T-helper 1 cell treated with Interleukin-12 subunit alpha and Interleukin-12 subunit beta and Interleukin-4 antibody, amounts not matched to agents 30 μg/mL and 1 μg/mL, for 36 hours (primary cell): ENCODE results near the gene INSRR.

ENCODE experiments used
- H3K27ac Mint-ChIP-seq: one replicate; pipeline ENCODE4 v1.8.0; 2021; ENCODE audit warnings: mild to moderate bottlenecking, mixed read lengths
- H3K27me3 Mint-ChIP-seq: one replicate; pipeline ENCODE4 v1.8.0; 2021; ENCODE audit warnings: low read depth, mixed read lengths
- H3K36me3 Mint-ChIP-seq: one replicate; pipeline ENCODE4 v1.8.0; 2021; ENCODE audit warnings: low read depth, mixed read lengths
- H3K4me1 Mint-ChIP-seq: one replicate; pipeline ENCODE4 v1.8.0; 2021; ENCODE audit warnings: low read depth, mixed read lengths
- H3K4me3 Mint-ChIP-seq: one replicate; pipeline ENCODE4 v1.8.0; 2021; ENCODE audit warnings: mild to moderate bottlenecking, moderate library complexity, mixed read lengths
- H3K9me3 Mint-ChIP-seq: one replicate; pipeline ENCODE4 v1.8.0; 2021; ENCODE audit warnings: mixed read lengths

INSRR gene

DNA sequence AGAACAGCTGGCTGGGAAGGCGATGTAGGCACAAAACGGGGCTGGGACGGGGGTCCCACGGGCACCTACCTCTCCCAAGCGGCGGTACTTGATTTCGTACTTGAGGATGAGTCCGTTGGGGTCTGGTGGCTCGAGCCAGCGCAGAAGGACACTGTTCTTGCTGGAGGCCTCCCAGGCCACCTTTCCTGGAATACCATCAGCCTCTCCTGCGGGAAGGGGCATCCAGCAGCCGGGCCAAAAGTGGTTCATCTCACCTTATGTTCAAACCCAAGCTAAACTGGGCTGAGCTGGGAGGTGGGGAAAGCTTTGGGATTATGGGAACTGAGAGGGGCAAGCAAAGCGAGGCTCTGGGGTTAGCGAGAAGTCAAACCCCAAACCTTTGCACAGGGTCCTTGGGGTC, 14.3 kb downstream of the INSRR start:
- Mint-ChIP-seq H3K4me1 (peaks cover 34% of the 10 kb centered on the region), H3K36me3 (peaks cover 3% of the 10 kb centered on the region), H3K4me3 (peak overlapping the region; percentile 26), H3K27me3 (peaks cover 64% of the 10 kb centered on the region), H3K9me3 (no peaks in the 10 kb centered on the region), H3K27ac (no peak overlapping the region)

DNA sequence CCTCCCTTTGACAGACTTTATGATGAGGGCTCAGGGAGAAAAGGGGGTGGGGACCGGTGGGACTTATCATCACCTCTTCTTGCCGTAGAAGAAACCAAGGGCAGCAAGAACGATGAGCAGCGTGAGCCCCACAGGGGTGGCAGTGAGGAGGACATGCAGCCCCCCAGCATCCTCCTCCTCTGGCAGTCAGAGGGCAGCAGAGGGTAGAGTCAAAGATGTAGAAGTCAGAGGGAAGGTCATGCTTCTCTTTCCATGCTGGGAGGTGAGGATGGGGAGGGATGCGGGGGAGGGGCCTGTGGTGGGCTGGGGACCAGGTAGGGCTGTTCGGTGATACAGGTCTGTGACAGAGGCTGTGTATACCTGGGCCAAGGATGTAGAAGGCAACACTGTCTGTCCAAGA, 14.8 kb downstream of the INSRR start:
- peaks cover 3% of the 10 kb centered on the region for H3K36me3 Mint-ChIP-seq
- H3K9me3 Mint-ChIP-seq: no peaks in the 10 kb centered on the region
- peaks cover 34% of the 10 kb centered on the region for H3K4me1 Mint-ChIP-seq
- no peak overlapping the region for H3K27ac Mint-ChIP-seq
- peak overlapping the region; percentile 36 for H3K4me3 Mint-ChIP-seq
- H3K27me3 Mint-ChIP-seq: peaks cover 65% of the 10 kb centered on the region

DNA sequence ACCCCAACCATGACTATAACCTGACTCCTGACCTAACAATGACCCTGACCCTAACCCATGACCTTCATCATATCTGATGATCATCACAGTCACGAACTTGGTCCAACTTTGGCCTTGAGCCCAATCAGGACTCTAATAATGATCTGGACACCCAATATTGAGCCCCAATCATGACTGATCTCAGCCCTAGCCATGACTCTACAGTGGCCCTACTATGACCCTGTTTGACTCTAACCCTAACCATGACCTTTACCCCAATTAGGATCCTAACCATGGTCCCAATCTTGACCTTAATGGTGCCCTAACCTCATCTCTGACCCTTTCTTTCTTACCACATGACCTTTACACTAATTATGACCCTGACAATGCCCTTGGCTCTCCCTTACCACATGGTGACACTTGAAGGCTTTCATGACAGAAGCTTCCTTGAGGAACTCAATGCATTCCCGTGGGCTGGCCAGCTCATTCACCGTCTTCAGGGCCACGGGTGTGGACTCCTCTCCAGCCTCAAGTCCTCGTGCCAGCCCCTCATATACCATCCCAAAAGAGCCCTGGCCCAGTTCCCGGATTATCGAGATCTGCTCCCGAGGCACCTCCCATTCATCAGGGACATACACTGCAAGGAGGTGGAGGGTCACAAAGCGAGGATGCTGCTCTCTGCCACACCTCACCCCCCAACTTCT, 16.2 kb downstream of the INSRR start:
- H3K27ac Mint-ChIP-seq: no peak overlapping the region
- H3K27me3 Mint-ChIP-seq: peaks cover 60% of the 10 kb centered on the region
- no peak overlapping the region for H3K4me3 Mint-ChIP-seq
- peaks cover 5% of the 10 kb centered on the region for H3K36me3 Mint-ChIP-seq
- no peaks in the 10 kb centered on the region for H3K9me3 Mint-ChIP-seq
- H3K4me1 Mint-ChIP-seq: peaks cover 29% of the 10 kb centered on the region

DNA sequence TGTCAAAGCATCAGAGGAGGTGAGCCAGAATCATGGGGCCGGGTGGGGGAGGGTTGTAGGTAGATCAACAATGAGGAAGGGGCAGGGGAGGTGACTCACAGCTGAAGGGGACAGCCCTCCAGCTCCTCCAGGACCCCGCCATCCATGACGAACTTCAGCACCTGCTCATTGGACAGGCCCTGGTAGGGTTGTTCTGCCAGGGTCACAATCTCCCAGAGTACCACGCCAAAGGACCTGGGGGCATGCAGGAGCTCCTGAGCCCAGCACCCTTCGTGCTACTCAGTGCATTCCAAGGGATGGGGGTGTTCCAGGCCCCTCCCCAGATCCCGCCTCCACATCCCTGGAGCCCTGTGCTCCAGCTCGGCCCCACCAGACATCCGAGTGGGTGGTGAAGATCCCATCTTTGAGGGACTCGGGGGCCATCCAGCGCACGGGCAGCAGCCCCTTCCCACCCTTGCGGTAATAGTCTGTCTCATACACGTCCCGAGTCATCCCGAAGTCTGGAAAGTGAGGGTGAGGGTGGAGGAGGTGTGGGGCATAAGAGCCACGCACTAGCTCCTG, 17.5 kb downstream of the INSRR start:
- H3K4me3 Mint-ChIP-seq: no peak overlapping the region
- H3K9me3 Mint-ChIP-seq: no peaks in the 10 kb centered on the region
- H3K27ac Mint-ChIP-seq: no peak overlapping the region
- H3K27me3 Mint-ChIP-seq: peaks cover 46% of the 10 kb centered on the region
- peaks cover 5% of the 10 kb centered on the region for H3K36me3 Mint-ChIP-seq
- peaks cover 36% of the 10 kb centered on the region for H3K4me1 Mint-ChIP-seq

- Mint-ChIP-seq H3K4me3 (no peak overlapping the region), H3K36me3 (peaks cover 5% of the 10 kb centered on the region), H3K4me1 (peaks cover 36% of the 10 kb centered on the region), H3K27me3 (peaks cover 41% of the 10 kb centered on the region), H3K27ac (no peak overlapping the region), H3K9me3 (no peaks in the 10 kb centered on the region)
Observed at GRCh38 chr1:156840898-156841279, 18.0 kb downstream of the INSRR start.

GRCh38 chr1:156840186-156840897, 18.6 kb downstream of the INSRR start:
- peaks cover 39% of the 10 kb centered on the region for H3K4me1 Mint-ChIP-seq
- no peak overlapping the region for H3K27ac Mint-ChIP-seq
- H3K9me3 Mint-ChIP-seq: no peaks in the 10 kb centered on the region
- H3K27me3 Mint-ChIP-seq: peaks cover 36% of the 10 kb centered on the region
- no peak overlapping the region for H3K4me3 Mint-ChIP-seq
- H3K36me3 Mint-ChIP-seq: peaks cover 5% of the 10 kb centered on the region

GRCh38 chr1:156839426-156840109, 19.3 kb downstream of the INSRR start:
- no peak overlapping the region for H3K4me3 Mint-ChIP-seq
- H3K27ac Mint-ChIP-seq: peak overlapping the region; percentile 50
- H3K27me3 Mint-ChIP-seq: peaks cover 28% of the 10 kb centered on the region
- H3K36me3 Mint-ChIP-seq: peaks cover 5% of the 10 kb centered on the region
- H3K4me1 Mint-ChIP-seq: peaks cover 44% of the 10 kb centered on the region
- H3K9me3 Mint-ChIP-seq: no peaks in the 10 kb centered on the region

DNA sequence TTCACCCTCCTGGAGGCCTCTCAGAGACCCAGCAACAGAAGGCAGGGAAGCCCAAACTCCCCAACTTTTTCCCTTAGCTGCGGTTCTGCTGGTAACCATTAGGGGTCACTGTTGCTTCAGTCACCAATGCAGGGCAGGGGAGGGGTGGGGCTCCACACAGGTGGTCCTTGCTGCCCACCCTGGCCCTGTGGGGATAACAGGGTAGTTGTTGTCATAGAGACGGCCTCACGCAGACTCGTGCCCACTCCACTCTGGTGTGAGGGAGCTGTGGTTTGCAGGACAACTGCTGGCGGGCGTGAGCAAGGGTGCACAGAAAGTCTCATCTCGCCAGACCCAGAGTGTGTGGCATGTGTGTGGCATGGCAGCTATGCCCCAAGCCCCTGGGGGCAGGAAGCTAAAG, 19.9 kb downstream of the INSRR start:
- Mint-ChIP-seq H3K9me3 (no peaks in the 10 kb centered on the region), H3K27me3 (peaks cover 22% of the 10 kb centered on the region), H3K36me3 (peaks cover 3% of the 10 kb centered on the region), H3K4me1 (peaks cover 48% of the 10 kb centered on the region), H3K27ac (peak overlapping the region; percentile 64), H3K4me3 (peak overlapping the region; percentile 39)

DNA sequence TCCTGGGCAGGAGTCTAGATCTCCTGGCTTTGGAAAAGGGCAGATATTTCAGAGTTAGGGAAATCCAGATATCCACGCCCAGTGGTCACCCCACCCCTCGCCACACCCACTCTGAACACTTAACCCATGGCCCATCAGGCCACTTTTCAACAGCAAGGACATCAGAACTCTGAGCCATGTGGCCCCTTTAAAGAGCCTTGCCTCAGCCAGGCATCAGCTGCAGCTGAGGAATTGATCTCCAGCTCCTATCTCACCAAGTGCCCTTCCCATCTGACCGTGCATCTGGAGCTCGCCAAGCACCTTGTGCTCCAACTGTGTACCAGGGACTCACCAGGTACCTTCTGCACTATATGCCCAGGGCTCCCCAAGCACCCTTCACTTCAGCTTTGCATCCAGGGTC, 22.0 kb downstream of the INSRR start:
- Mint-ChIP-seq H3K27ac (peak overlapping the region; percentile 99), H3K36me3 (peaks cover 9% of the 10 kb centered on the region), H3K4me1 (peaks cover 61% of the 10 kb centered on the region), H3K9me3 (no peaks in the 10 kb centered on the region), H3K27me3 (peaks cover 11% of the 10 kb centered on the region), H3K4me3 (peak overlapping the region; percentile 81)

DNA sequence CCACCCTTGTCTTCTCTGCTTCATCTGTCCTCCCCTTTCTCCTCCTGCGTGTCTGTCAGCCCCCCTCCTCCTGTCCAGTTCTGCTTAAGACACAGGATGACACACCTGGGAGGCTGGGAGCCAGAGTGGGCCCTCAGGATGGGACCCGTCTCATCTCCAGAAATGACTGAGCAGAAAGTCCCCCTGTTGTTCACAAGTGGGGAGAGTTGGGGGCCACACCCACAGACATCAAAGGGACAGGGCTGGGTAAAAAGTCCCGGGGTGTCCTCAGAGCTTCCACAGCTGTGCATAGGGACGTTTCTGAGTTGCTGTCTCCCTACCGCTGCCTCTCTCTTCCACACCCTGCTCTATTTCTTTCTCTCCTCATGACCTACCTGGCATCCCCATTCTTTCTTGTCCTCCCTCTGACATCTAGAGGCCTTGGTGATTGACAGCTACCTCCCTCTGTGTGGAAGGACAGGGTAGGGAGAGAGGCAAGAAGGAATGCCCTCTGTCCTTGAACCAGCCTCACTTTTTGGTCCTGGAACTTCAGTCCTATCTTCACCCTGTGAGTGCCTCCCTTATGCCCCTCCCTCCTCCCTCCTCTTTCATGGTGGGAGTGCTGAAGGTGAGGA, 22.8 kb downstream of the INSRR start:
- Mint-ChIP-seq H3K27me3 (peaks cover 11% of the 10 kb centered on the region), H3K4me3 (peak overlapping the region; percentile 81), H3K36me3 (peaks cover 9% of the 10 kb centered on the region), H3K9me3 (no peaks in the 10 kb centered on the region), H3K4me1 (peaks cover 62% of the 10 kb centered on the region), H3K27ac (peak overlapping the region; percentile 99)

- Mint-ChIP-seq H3K27me3 (peaks cover 10% of the 10 kb centered on the region), H3K4me1 (peaks cover 59% of the 10 kb centered on the region), H3K36me3 (peaks cover 9% of the 10 kb centered on the region), H3K27ac (peak overlapping the region; percentile 99), H3K4me3 (peak overlapping the region; percentile 33), H3K9me3 (no peaks in the 10 kb centered on the region)
Observed at GRCh38 chr1:156834322-156834721, 24.6 kb downstream of the INSRR start.

DNA sequence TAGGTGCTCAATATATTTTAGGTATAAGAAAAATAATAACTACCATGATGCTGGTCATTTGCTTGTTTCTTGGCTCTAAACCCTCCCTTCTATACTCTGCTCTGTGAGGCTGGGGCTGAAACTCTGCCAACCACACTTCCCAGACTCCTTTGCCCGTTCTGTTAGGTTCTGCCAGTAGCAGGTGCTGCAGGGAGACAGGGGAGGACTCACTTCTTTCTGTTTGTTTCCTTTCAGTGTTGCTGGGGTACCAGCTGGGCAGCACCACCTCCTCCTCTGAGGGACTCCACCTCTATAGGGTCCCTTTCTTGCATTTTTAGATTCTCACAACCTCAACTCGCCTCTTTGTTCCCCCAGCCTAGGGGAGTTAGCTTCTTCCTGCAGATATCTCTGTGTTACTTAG, 25.3 kb downstream of the INSRR start:
- Mint-ChIP-seq H3K9me3 (no peaks in the 10 kb centered on the region), H3K36me3 (peaks cover 7% of the 10 kb centered on the region), H3K27ac (peak overlapping the region; percentile 99), H3K27me3 (peaks cover 10% of the 10 kb centered on the region), H3K4me1 (peaks cover 59% of the 10 kb centered on the region), H3K4me3 (no peak overlapping the region)

DNA sequence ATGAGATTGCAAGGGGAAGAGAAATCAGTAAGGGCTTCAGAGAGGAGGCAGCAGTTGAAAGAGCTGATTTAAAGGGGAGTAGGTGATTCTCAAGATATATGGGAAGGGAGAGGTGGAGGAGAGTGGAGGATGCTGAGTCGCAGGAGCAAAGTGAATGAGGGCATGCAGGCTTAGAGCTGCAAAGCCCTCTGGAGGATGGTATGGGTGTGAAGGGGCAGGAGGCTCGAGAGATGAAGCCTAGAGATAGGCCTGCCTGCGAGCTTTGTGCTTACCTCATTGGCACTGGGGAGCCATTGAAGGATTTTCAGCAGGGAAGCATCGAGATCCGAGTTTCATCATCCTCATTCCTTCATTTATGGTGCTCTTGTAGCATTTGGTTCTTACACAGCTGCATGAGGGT, 26.5 kb downstream of the INSRR start:
- Mint-ChIP-seq H3K27me3 (peaks cover 10% of the 10 kb centered on the region), H3K9me3 (no peaks in the 10 kb centered on the region), H3K4me3 (no peak overlapping the region), H3K36me3 (peaks cover 7% of the 10 kb centered on the region), H3K27ac (peak overlapping the region; percentile 51), H3K4me1 (peaks cover 54% of the 10 kb centered on the region)

- Mint-ChIP-seq H3K9me3 (no peaks in the 10 kb centered on the region), H3K27me3 (peaks cover 10% of the 10 kb centered on the region), H3K36me3 (peaks cover 4% of the 10 kb centered on the region), H3K4me3 (no peak overlapping the region), H3K27ac (no peak overlapping the region), H3K4me1 (peaks cover 16% of the 10 kb centered on the region)
Observed at GRCh38 chr1:156828400-156829124, 30.4 kb downstream of the INSRR start.
